MM.1S (cell line): ENCODE data around the gene BLM.

Source experiments
- CTCF ChIP-seq: fragments of 300-600 bp; sonication (generic); IDR thresholded peaks from 2 replicates; pipeline ENCODE4 v1.5.1; 2016; ENCODE audit warnings: antibody characterized with exemption, low read length, mixed read lengths
- EZH2 ChIP-seq: fragments of 300-600 bp; sonication (generic); optimal IDR thresholded peaks from 2 replicates; pipeline ENCODE3; 2017; ENCODE audit warnings: low read depth, mild to moderate bottlenecking, antibody characterized with exemption, low read length, mixed read lengths

- no peak for TF ChIP-seq CTCF
- TF ChIP-seq EZH2 = no peak
These were observed 33.3 kb upstream of the BLM start for GRCh38 chr15:90683876-90684275.
